Panc1 (cell line): ENCODE measurements around the gene EHD1. TPM values are rescaled to one million over a fixed set of nuclear protein-coding genes. Genes with fewer than 3 reads are reported as not detected.

ENCODE experiments used
- ATAC-seq: fragments of 200-7000 bp; cut with Tn5 transposase; 2 replicates; pipeline ENCODE4 v1.9.1; 2020; ENCODE audit warnings: mild to moderate bottlenecking, moderate library complexity
- BruUV-seq: library from RNA; stranded (reverse); fragments of 400-500 nt; replicated peaks from 2 replicates; lab custom pipeline; 2021; lab: Mats Ljungman, UMichigan
- CTCF ChIA-PET: fragments of 300-600 bp; sonication (Branson Sonifier 250); formaldehyde crosslinking; loops from one replicate; lab custom pipeline; 2022; ENCODE audit warnings: antibody characterized with exemption; lab: Charles Lee
- POLR2A ChIA-PET: fragments of 300-600 bp; sonication (Branson Sonifier 250); formaldehyde crosslinking; loops from one replicate; lab custom pipeline; 2022; ENCODE audit warnings: antibody characterized with exemption; lab: Charles Lee
- DNase-seq: peaks from one replicate; pipeline ENCODE4 v3.0.0-alpha.2; 2010; ENCODE audit warnings: low read depth, low spot score
- H3K27ac ChIP-seq: 2 replicates; pipeline ENCODE4 v1.5.1; 2011; ENCODE audit warnings: mild to moderate bottlenecking, low read length, inconsistent platforms
- H3K27me3 ChIP-seq: fragments of 200-500 bp; sonication (Bioruptor generic); 2 replicates; pipeline ENCODE4 v1.6.0; 2014; ENCODE audit warnings: low read length, inconsistent platforms; ENCODE audit not compliant: control insufficient read depth, insufficient read depth
- H3K36me3 ChIP-seq: fragments of 200-500 bp; sonication (Bioruptor generic); 2 replicates; pipeline ENCODE4 v1.5.1; 2014; ENCODE audit warnings: inconsistent platforms, mild to moderate bottlenecking, low read length, moderate library complexity; ENCODE audit not compliant: control insufficient read depth, insufficient read depth
- H3K4me1 ChIP-seq: 2 replicates; pipeline ENCODE4 v1.5.1; 2011; ENCODE audit warnings: inconsistent platforms, mild to moderate bottlenecking, low read length, moderate library complexity; ENCODE audit not compliant: control insufficient read depth, insufficient read depth
- H3K4me3 ChIP-seq, 2 experiments: 2 replicates each; pipeline ENCODE4 v1.5.1; 2011 to 2012; ENCODE audit warnings: low read depth in 2 of 2, low read length in 2 of 2, mild to moderate bottlenecking in 2 of 2, inconsistent platforms in 1 of 2, moderate library complexity in 1 of 2
- H3K9me3 ChIP-seq: fragments of 200-500 bp; sonication (Bioruptor generic); 2 replicates; pipeline ENCODE4 v1.5.1; 2014; ENCODE audit warnings: low read depth, mild to moderate bottlenecking, inconsistent platforms, low read length, moderate library complexity; ENCODE audit not compliant: control insufficient read depth, insufficient read depth
- POLR2AphosphoS5 ChIP-seq: IDR thresholded peaks from 2 replicates; pipeline ENCODE4 v1.6.1; 2012; ENCODE audit warnings: mild to moderate bottlenecking, low read depth, low read length, moderate library complexity
- SIN3A ChIP-seq: IDR thresholded peaks from 2 replicates; pipeline ENCODE4 v1.6.1; 2012; ENCODE audit warnings: low read depth, mild to moderate bottlenecking, low read length, moderate library complexity, borderline replicate concordance; ENCODE audit not compliant: insufficient read depth
- TCF7L2 ChIP-seq: IDR thresholded peaks from 2 replicates; pipeline ENCODE4 v1.6.1; 2011; ENCODE audit warnings: mild to moderate bottlenecking, low read depth, low read length, inconsistent platforms
- in situ Hi-C: cut with HindIII; loops from 2 replicates; pipeline ENCODE4 v1.10.0; 2016; ENCODE audit warnings: low sequenced_read_pairs, low pct_unique_long_range_greater_than_20kb
- intact Hi-C: fragments of 100-400 bp; cut with micrococcal nuclease; formaldehyde crosslinking; loops from one replicate; pipeline ENCODE4 v1.10.0; 2022; ENCODE audit not compliant: unreplicated experiment
- total RNA-seq: library from RNA; stranded (reverse); gene quantifications from one replicate; pipeline ENCODE4 v1.2.1, GENCODE V29; 2021; ENCODE audit not compliant: unreplicated experiment
- TF ChIP-seq, protein P1 (sequence below): fragments of 450-650 bp; IDR thresholded peaks from 2 replicates; pipeline ENCODE4 v1.5.1; 2017; ENCODE audit warnings: mild to moderate bottlenecking
- TF ChIP-seq, protein P2 (sequence below), 2 experiments: IDR thresholded peaks; 2 replicates each; pipeline ENCODE4 v1.6.1; 2011 to 2012; ENCODE audit warnings: low read depth in 2 of 2, control low read depth in 1 of 2, low read length in 1 of 2, mild to moderate bottlenecking in 1 of 2, moderate library complexity in 1 of 2; ENCODE audit not compliant: insufficient read depth in 1 of 2

EHD1 gene
- total RNA-seq, 1 experiment from 2014 or later, result 186 TPM

- POLR2A ChIA-PET, result interaction anchor here (0.6 to 0.8 kb wide), 3 partner anchors 30 to 108 kb away, joined by 3 to 7 read pairs (median 3); no protein-coding TSS in a partner anchor
Measured at GRCh38 chr11:64894070-64894811, 15.8 kb upstream of the EHD1 start.

DNA sequence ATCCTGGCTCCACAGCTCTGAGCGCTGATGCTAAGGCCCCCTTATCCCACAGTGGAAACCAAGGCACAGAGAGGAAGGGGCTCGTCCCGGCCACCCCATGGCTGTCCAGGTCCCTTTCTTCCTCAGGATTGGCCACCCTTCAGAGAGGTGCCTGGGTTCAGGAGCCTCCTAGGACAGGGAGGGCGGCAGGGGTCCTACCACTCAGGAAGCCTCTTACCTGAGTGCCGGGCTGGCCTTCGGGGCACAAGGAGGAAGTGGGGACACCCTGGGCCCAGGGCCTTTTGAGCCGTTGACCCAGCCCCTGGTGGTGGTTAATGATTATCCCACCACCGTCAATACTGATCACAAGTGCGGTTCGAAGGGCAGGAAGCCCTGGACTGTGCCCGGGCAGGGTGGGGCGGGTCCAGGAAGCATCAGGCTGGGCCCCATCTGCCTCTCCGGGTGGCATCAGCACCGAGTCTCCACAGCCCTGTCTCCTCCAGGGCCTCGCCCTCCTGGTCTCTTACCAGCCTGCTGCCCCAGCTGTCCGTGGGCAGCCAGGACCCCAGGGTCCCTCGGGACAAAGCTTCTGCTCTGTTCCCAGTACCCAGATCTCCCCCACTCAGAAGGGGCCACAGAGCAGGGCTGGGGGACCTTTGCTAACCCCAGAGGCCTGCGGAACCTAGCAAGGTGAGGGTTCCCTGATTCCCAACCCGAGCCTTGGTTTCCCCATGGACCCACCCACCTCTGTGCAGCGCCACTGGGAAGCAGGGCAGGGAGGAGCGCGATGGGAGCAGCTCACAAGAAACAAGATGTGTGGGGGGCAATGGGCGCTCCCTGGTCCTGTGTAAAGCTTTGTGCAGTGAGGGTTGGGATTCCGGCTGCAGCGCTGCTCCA lies 15.0 kb upstream of the EHD1 start:
- H3K9me3 ChIP-seq, result no peaks in the 10 kb centered on the region
- in situ Hi-C loops (no loop called here), intact Hi-C loops (loop anchor here (2.0 kb wide), 1 partner anchor 47 kb away; no protein-coding TSS in a partner anchor)
- no peak for ATAC-seq
- no peaks in the 10 kb centered on the region for H3K36me3 ChIP-seq
- TF ChIP-seq, protein P1, sequence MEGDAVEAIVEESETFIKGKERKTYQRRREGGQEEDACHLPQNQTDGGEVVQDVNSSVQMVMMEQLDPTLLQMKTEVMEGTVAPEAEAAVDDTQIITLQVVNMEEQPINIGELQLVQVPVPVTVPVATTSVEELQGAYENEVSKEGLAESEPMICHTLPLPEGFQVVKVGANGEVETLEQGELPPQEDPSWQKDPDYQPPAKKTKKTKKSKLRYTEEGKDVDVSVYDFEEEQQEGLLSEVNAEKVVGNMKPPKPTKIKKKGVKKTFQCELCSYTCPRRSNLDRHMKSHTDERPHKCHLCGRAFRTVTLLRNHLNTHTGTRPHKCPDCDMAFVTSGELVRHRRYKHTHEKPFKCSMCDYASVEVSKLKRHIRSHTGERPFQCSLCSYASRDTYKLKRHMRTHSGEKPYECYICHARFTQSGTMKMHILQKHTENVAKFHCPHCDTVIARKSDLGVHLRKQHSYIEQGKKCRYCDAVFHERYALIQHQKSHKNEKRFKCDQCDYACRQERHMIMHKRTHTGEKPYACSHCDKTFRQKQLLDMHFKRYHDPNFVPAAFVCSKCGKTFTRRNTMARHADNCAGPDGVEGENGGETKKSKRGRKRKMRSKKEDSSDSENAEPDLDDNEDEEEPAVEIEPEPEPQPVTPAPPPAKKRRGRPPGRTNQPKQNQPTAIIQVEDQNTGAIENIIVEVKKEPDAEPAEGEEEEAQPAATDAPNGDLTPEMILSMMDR, result no peak
- no peak for TF ChIP-seq POLR2AphosphoS5
- TF ChIP-seq, protein P2, sequence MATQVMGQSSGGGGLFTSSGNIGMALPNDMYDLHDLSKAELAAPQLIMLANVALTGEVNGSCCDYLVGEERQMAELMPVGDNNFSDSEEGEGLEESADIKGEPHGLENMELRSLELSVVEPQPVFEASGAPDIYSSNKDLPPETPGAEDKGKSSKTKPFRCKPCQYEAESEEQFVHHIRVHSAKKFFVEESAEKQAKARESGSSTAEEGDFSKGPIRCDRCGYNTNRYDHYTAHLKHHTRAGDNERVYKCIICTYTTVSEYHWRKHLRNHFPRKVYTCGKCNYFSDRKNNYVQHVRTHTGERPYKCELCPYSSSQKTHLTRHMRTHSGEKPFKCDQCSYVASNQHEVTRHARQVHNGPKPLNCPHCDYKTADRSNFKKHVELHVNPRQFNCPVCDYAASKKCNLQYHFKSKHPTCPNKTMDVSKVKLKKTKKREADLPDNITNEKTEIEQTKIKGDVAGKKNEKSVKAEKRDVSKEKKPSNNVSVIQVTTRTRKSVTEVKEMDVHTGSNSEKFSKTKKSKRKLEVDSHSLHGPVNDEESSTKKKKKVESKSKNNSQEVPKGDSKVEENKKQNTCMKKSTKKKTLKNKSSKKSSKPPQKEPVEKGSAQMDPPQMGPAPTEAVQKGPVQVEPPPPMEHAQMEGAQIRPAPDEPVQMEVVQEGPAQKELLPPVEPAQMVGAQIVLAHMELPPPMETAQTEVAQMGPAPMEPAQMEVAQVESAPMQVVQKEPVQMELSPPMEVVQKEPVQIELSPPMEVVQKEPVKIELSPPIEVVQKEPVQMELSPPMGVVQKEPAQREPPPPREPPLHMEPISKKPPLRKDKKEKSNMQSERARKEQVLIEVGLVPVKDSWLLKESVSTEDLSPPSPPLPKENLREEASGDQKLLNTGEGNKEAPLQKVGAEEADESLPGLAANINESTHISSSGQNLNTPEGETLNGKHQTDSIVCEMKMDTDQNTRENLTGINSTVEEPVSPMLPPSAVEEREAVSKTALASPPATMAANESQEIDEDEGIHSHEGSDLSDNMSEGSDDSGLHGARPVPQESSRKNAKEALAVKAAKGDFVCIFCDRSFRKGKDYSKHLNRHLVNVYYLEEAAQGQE (IDR thresholded peaks at IDR 0.05; ENCODE audit: insufficient read depth in 1 of 2, low read depth in 2 of 2, low read length in 1 of 2), result no peak
- TF ChIP-seq SIN3A, result no peak
- no peak for TF ChIP-seq TCF7L2
- no TSS peak for BruUV-seq
- no peak overlapping the region for H3K27ac ChIP-seq
- H3K27me3 ChIP-seq, result no peaks in the 10 kb centered on the region
- H3K4me1 ChIP-seq, result peaks cover 20% of the 10 kb centered on the region
- CTCF ChIA-PET, result interaction anchor here (0.5 to 0.6 kb wide), 4 partner anchors 12 to 117 kb away, joined by 3 to 6 read pairs (median 4); no protein-coding TSS in a partner anchor
- POLR2A ChIA-PET, result interaction anchor here (0.5 to 0.8 kb wide), 2 partner anchors 11 to 29 kb away, joined by 3 read pairs; no protein-coding TSS in a partner anchor
- H3K4me3 ChIP-seq, result no peak overlapping the region
- no peak for DNase-seq

More at GRCh38 chr11:64894070-64894811, 15.8 kb upstream of the EHD1 start:
- Histone ChIP-seq H3K9me3 (no peaks in the 10 kb centered on the region), H3K27me3 (no peaks in the 10 kb centered on the region), H3K36me3 (no peaks in the 10 kb centered on the region), H3K4me1 (peaks cover 12% of the 10 kb centered on the region), H3K4me3 (no peak overlapping the region), H3K27ac (no peak overlapping the region)
- TF ChIP-seq TCF7L2 (no peak), POLR2AphosphoS5 (no peak), SIN3A (no peak)
- TF ChIP-seq, protein P1, result peak; percentile 99
- TF ChIP-seq, protein P2 (IDR thresholded peaks at IDR 0.05; ENCODE audit: insufficient read depth in 1 of 2, low read depth in 2 of 2, low read length in 1 of 2), result peak in 1 of 2 experiments; percentile 32; a peak in 1 of 4 replicates
- CTCF ChIA-PET, result interaction anchor here (0.6 to 0.7 kb wide), 3 partner anchors 16 to 381 kb away, joined by 3 to 4 read pairs (median 4); no protein-coding TSS in a partner anchor
- DNase-seq (no peak), ATAC-seq (peak; percentile 88)
- in situ Hi-C loops, result no loop called here
- BruUV-seq, result no TSS peak
- intact Hi-C loops, result loop anchor here (2.0 kb wide), 1 partner anchor 47 kb away; no protein-coding TSS in a partner anchor
